Fibroblast of lung (primary cell): ENCODE data around the gene IL1RAPL2.

ENCODE experiments used
- CTCF ChIP-seq, 2 donors: IDR thresholded peaks in 1 of 2; conservative IDR thresholded peaks in 1 of 2; 1 replicate in 1 of 2; 2 replicates in 1 of 2; pipeline ENCODE4 v1.5.1; 2011 to 2012; ENCODE audit warnings: low read length in 2 of 2, control low read depth in 1 of 2, inconsistent platforms in 1 of 2, low read depth in 1 of 2, mild to moderate bottlenecking in 1 of 2
- EZH2 ChIP-seq: IDR thresholded peaks from 2 replicates; pipeline ENCODE4 v1.5.1; 2012; ENCODE audit warnings: low read length, control low read depth, mild to moderate bottlenecking; ENCODE audit errors: missing control alignments

DNA sequence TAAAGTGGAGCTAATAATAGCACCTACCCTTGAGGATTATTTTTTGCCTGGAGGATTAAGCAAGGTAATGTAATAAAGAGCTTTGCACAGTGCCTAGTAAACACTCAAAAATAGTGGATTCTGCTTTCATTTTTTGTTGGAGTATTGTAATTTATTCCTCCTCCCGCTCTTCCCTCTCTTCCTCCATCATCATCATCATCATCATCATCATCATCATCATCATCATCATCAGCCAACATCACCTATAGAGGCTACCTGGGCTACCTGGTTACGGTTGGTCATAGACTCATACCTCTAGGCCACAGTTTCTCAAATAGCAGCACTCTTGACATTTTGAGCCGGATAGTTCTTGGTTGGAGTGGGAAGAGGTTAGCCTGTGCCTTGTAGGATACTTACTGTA lies 781.4 kb downstream of the IL1RAPL2 start:
- TF ChIP-seq CTCF (conservative IDR thresholded peaks at IDR 0.05 in 1 of 2, IDR thresholded peaks at IDR 0.05 in 1 of 2; ENCODE audit: low read depth in 1 of 2, low read length in 2 of 2) (no peak), EZH2 (no peak)
